Coronary artery (tissue), 2 donors: ENCODE data around the gene OTX2.

ENCODE experiments used
- DNase-seq: peaks from one replicate; pipeline ENCODE4 v3.0.0-alpha.2; 2017; ENCODE audit warnings: low spot score
- H3K27ac ChIP-seq, 2 donors: fragments of 200-600 bp; sonication (generic); one replicate each; pipeline ENCODE4 v1.5.1; 2016 to 2019
- H3K4me3 ChIP-seq: fragments of 200-600 bp; sonication (generic); 2 replicates; pipeline ENCODE4 v1.5.1; 2016; ENCODE audit warnings: mild to moderate bottlenecking, moderate library complexity
- TF ChIP-seq, protein P1 (sequence below): fragments of 200-600 bp; sonication (generic); IDR thresholded peaks from one replicate; pipeline ENCODE4 v1.5.1; 2019; ENCODE audit warnings: antibody characterized with exemption

OTX2 gene

DNA sequence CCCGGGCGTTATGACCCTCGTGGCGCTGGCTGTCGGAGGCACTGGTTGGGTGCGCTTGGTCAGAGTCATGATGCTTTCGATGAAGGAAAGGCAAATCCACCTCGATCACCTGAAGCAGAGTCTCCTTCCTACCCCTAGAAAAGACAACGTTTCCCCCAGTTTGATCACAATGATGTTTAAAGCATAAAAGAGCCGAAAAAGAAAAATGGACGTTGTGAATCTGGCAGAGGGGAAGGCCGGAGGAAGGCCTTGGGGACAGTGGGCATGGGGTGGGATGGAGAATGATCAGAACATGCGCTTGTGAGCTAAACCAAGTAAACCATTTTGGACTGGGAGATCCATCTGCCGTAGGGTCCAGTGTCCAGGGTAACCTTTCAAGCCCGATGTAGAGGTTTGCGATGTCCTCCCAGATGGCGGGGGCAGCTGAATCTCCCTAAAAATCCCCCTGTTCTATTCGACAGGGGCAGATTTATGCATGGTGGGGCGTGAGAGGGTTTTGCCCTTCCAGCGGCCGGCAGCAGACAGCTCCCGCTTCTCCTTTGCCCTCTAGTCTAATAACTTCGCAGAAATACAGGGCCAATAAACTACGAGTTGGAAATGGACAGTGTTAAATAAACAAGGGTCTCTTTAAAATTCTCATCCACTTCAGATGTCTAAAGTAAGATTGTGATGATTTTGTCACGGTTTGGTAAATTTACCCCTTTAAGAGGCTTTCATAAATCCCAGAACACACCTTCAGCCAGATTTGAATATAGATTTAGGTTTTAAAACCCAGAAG is 2.3 kb upstream of the OTX2 start:
- Histone ChIP-seq H3K27ac (no peak overlapping the region), H3K4me3 (no peak overlapping the region)
- TF ChIP-seq, protein P1, sequence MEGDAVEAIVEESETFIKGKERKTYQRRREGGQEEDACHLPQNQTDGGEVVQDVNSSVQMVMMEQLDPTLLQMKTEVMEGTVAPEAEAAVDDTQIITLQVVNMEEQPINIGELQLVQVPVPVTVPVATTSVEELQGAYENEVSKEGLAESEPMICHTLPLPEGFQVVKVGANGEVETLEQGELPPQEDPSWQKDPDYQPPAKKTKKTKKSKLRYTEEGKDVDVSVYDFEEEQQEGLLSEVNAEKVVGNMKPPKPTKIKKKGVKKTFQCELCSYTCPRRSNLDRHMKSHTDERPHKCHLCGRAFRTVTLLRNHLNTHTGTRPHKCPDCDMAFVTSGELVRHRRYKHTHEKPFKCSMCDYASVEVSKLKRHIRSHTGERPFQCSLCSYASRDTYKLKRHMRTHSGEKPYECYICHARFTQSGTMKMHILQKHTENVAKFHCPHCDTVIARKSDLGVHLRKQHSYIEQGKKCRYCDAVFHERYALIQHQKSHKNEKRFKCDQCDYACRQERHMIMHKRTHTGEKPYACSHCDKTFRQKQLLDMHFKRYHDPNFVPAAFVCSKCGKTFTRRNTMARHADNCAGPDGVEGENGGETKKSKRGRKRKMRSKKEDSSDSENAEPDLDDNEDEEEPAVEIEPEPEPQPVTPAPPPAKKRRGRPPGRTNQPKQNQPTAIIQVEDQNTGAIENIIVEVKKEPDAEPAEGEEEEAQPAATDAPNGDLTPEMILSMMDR = no peak
- no peak for DNase-seq

DNA sequence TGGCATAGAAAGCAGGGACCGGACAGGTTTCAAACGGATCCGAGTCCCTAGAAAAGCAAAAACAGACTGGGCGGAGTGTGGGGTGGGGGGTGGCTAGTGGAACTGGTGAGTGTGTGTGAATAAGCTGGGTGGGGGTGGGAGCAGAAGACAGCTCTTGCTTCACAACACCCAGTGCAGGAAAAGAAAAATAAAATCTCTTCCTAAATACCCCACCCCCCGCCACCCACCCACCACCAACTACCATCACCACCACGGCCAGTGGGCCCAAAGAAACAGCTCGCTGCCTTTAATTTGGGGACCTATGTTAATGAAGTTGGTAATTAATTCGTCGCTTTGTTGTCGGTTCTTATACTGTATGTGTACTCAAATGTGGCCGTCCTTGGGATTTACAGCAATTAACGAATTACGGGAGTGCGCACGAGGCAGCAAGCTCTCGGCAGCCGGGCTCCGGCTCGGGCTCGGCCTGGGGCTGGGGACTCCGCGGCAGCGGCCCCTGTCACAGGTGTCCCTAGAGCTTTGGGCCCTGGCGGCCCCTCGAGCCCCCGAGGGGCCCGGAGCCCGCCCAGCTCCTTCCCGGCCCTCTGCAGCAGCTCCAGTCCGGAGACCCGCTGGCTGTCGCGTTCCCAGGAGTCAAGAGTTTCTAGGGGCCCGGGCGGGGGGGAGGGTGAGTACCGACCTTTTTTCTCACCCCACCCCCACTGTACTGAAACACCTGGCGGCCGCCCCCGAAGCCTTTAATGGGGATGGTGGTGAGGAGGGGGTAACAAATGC is 1.5 kb upstream of the OTX2 start:
- Histone ChIP-seq H3K27ac (no peak overlapping the region), H3K4me3 (no peak overlapping the region)
- TF ChIP-seq, protein P1 = no peak
- DNase-seq = no peak

- DNase-seq = no peak
- H3K27ac ChIP-seq = no peak overlapping the region
- H3K4me3 ChIP-seq = no peak overlapping the region
Measured at GRCh38 chr14:56810836-56811592, 735 bp upstream of the OTX2 start.

GRCh38 chr14:56809270-56810146 is 771 bp downstream of the OTX2 start:
- no peak for DNase-seq
- TF ChIP-seq, protein P1 = no peak
- H3K4me3 ChIP-seq = peak overlapping the region; percentile 48
- H3K27ac ChIP-seq = no peak overlapping the region

More at GRCh38 chr14:56810836-56811592, 735 bp upstream of the OTX2 start:
- TF ChIP-seq, protein P1 = no peak

DNA sequence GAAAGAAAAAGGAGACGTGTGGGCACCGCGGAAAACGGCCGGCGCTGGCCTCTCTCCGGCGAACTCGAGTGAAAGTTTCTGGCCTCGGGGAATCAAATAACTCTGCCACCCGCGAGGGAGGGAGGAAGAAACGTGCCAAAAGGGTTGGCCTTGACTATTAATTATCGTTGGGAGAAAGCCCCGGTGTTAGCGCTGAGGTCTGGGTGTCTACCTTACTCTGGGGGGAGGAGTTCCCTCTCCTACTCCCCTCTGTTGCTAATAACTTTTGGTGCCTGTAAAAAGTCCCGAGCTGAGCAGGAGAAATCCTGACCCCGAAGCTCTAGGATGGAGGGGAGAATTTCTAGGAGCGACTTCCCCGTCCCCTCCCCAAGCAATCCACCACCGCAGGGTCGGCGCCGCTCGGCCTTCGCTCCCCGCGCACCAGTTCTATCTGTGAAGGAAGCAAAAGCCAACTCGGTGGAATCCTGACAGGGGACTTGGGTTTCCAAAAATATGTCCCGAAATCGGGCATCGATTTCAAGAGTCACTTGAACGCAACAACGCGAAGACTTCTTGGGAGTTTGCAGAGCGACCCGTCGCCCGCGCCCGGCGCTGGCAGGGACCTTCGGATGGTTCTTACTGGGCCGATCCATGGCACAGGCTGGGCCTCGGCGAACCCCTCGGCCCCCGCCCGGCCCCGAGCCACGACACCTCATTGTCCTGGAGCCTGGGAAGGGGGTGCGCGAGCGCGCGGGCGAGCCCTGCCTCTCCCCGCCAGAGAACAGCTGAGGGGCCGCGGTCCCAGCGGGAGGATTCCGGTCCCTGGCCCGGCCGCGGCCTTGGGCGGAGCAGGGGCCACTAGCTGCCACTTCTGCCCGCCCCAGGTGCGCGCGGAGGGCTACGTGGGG is 1.7 kb downstream of the OTX2 start:
- H3K4me3 ChIP-seq = peak overlapping the region; percentile 48
- H3K27ac ChIP-seq = no peak overlapping the region
- no peak for DNase-seq
- TF ChIP-seq, protein P1 = no peak

- Histone ChIP-seq H3K4me3 (peak overlapping the region; percentile 48), H3K27ac (no peak overlapping the region)
- TF ChIP-seq, protein P1 = no peak
- DNase-seq = no peak
Measured at GRCh38 chr14:56808110-56808382, 2.2 kb downstream of the OTX2 start.
